Caco-2 (cell line): ENCODE measurements around the gene TCAF1. TPM values are rescaled to one million over a fixed set of nuclear protein-coding genes. Genes with fewer than 3 reads are reported as not detected.

Source experiments
- BruUV-seq: library from RNA; stranded (reverse); fragments of 400-500 nt; replicated peaks from 2 replicates; lab custom pipeline; 2021; lab: Mats Ljungman, UMichigan
- CTCF ChIA-PET: fragments of 300-600 bp; sonication (Branson Sonifier 250); formaldehyde crosslinking; loops from one replicate; lab custom pipeline; 2022; ENCODE audit warnings: antibody characterized with exemption; lab: Charles Lee
- POLR2A ChIA-PET: fragments of 300-600 bp; sonication (Branson Sonifier 250); formaldehyde crosslinking; loops from one replicate; lab custom pipeline; 2022; ENCODE audit warnings: antibody characterized with exemption; lab: Charles Lee
- DNase-seq, 2 experiments: peaks; one replicate each; pipeline versions ENCODE4 v3.0.0 to v3.0.0-alpha.2; 2020 to 2022
- H3K27me3 ChIP-seq: replicated peaks from 2 replicates; pipeline ENCODE4 v1.6.0; 2011; ENCODE audit warnings: low read length; ENCODE audit not compliant: control insufficient read depth, insufficient read depth
- H3K36me3 ChIP-seq: 2 replicates; pipeline ENCODE4 v1.5.1; 2011; ENCODE audit warnings: low read length; ENCODE audit not compliant: control insufficient read depth, insufficient read depth
- H3K4me1 ChIP-seq: fragments of 250-450 bp; sonication (Bioruptor Pico); 2 replicates; pipeline ENCODE4 v1.5.1; 2020; ENCODE audit warnings: mild to moderate bottlenecking
- H3K4me3 ChIP-seq: 2 replicates; pipeline ENCODE4 v1.5.1; 2011; ENCODE audit warnings: low read depth, mild to moderate bottlenecking, control low read depth, low read length
- H3K9me3 ChIP-seq: fragments of 250-450 bp; sonication (Bioruptor Pico); 2 replicates; pipeline ENCODE4 v1.5.1; 2020; ENCODE audit warnings: mild to moderate bottlenecking, moderate library complexity
- H3K27ac Mint-ChIP-seq: one replicate; pipeline ENCODE4 v1.8.0; 2022; ENCODE audit warnings: mixed read lengths; ENCODE audit not compliant: unreplicated experiment
- H3K27me3 Mint-ChIP-seq: one replicate; pipeline ENCODE4 v1.8.0; 2022; ENCODE audit warnings: mixed read lengths; ENCODE audit not compliant: insufficient read depth, unreplicated experiment
- H3K36me3 Mint-ChIP-seq: one replicate; pipeline ENCODE4 v1.8.0; 2022; ENCODE audit warnings: mild to moderate bottlenecking, mixed read lengths; ENCODE audit not compliant: insufficient read depth, unreplicated experiment
- H3K4me1 Mint-ChIP-seq: one replicate; pipeline ENCODE4 v1.8.0; 2022; ENCODE audit warnings: low read depth, mixed read lengths; ENCODE audit not compliant: unreplicated experiment
- H3K4me3 Mint-ChIP-seq: one replicate; pipeline ENCODE4 v1.8.0; 2022; ENCODE audit warnings: mild to moderate bottlenecking, moderate library complexity, mixed read lengths; ENCODE audit not compliant: unreplicated experiment
- H3K9me3 Mint-ChIP-seq: one replicate; pipeline ENCODE4 v1.8.0; 2022; ENCODE audit warnings: mixed read lengths; ENCODE audit not compliant: unreplicated experiment
- CTCF ChIP-seq, 2 experiments: fragments of 200-600 bp in 1 of 2; IDR thresholded peaks; 1 replicate in 1 of 2; 2 replicates in 1 of 2; pipeline versions ENCODE4 v1.5.1 to v1.8.0; 2011 to 2022; ENCODE audit warnings: antibody characterized with exemption in 1 of 2, control low read depth in 1 of 2, inconsistent platforms in 1 of 2, low read depth in 1 of 2, low read length in 1 of 2, mild to moderate bottlenecking in 1 of 2, moderate library complexity in 1 of 2; ENCODE audit not compliant: insufficient read depth in 1 of 2, severe bottlenecking in 1 of 2, unreplicated experiment in 1 of 2
- intact Hi-C: fragments of 100-400 bp; cut with micrococcal nuclease; formaldehyde crosslinking; loops from one replicate; pipeline ENCODE4 v1.10.0; 2022; ENCODE audit not compliant: unreplicated experiment
- total RNA-seq: library from RNA; stranded (reverse); gene quantifications from 2 replicates; pipeline ENCODE4 v1.2.3, GENCODE V29; 2022

The TCAF1 gene
- total RNA-seq, 1 experiment from 2014 or later, result 92.3 TPM

- H3K36me3 ChIP-seq, result no peaks in the 10 kb centered on the region
- H3K36me3 Mint-ChIP-seq, result no peaks in the 10 kb centered on the region
- POLR2A ChIA-PET, result no interaction called here
- peaks cover 15% of the 10 kb centered on the region for H3K4me1 ChIP-seq
- no peaks in the 10 kb centered on the region for H3K27me3 ChIP-seq
- no peak for DNase-seq
- TF ChIP-seq CTCF (IDR thresholded peaks at IDR 0.05; ENCODE audit: insufficient read depth in 1 of 2, low read depth in 1 of 2, low read length in 1 of 2, severe bottlenecking in 1 of 2, unreplicated experiment in 1 of 2), result no peak
- H3K27ac Mint-ChIP-seq, result no peak overlapping the region
- H3K4me3 ChIP-seq, result no peak overlapping the region
- no peaks in the 10 kb centered on the region for H3K27me3 Mint-ChIP-seq
- H3K4me3 Mint-ChIP-seq, result no peak overlapping the region
- intact Hi-C loops, result no loop called here
- peaks cover 11% of the 10 kb centered on the region for H3K9me3 Mint-ChIP-seq
- H3K4me1 Mint-ChIP-seq, result peaks cover 14% of the 10 kb centered on the region
- CTCF ChIA-PET, result interaction anchor here (1.4 kb wide), 1 partner anchor 35 kb away, joined by 3 read pairs; the partner anchor contains the start of gene TCAF1
- no peaks in the 10 kb centered on the region for H3K9me3 ChIP-seq
- no TSS peak for BruUV-seq
Observed at GRCh38 chr7:143936087-143937009, 34.4 kb upstream of the TCAF1 start.

DNA sequence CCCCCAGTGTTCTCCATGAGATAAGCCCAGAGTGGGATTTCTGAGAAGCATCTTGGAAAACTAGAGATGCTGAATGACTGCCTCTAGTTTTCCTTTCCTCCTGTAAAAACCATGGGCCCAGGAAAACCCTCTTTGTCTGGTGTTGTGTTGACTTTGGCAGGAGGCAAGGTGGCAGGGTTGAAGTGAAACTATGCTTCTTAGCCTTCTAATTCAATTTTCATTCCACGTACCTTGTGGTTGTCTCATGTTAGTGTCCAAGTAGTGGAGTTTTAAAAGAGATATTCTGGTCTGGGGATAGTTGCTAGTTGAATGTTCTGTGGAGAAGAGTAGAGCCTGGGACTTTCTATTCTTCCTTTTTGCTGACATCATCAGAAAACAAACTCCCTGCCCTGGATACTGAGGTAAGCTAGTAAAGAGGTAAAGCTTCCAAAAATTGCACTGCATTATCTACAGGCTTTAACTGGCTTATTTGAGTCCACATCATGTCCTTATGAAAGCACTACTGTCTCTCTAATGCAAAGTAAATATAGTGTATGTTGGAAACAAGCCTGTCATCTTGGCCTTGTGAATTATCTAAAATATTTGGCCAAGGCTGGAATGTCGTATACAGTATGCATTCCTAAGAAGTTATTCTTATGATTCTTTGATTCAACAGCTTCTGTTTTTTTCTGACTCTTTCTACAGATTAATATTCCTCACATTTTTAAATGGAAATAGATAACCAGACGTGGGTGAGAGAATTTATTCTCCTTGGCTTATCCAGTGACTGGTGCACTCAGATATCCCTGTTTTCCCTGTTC, 32.8 kb upstream of the TCAF1 start, which contains the start of gene OR2F2:
Gene OR2F2, plus strand, starts transcription at position 708 of the 800 bp plus-strand sequence. Its CDS starts 0 bp downstream, at position 708.
- H3K4me3 Mint-ChIP-seq, result no peak within 1 kb of the TSS
- Histone ChIP-seq H3K36me3 (no peaks in the 10 kb centered on the region), H3K9me3 (no peaks in the 10 kb centered on the region), H3K4me1 (peaks cover 15% of the 10 kb centered on the region), H3K4me3 (no peak within 1 kb of the TSS), H3K27me3 (no peaks in the 10 kb centered on the region)
- H3K27me3 Mint-ChIP-seq, result no peaks in the 10 kb centered on the region
- intact Hi-C loops, result no loop called here
- H3K27ac Mint-ChIP-seq, result peak within 1 kb of the TSS; percentile 30
- TSS peak; percentile 50 for BruUV-seq
- peaks cover 11% of the 10 kb centered on the region for H3K9me3 Mint-ChIP-seq
- TF ChIP-seq CTCF (IDR thresholded peaks at IDR 0.05; ENCODE audit: insufficient read depth in 1 of 2, low read depth in 1 of 2, low read length in 1 of 2, severe bottlenecking in 1 of 2, unreplicated experiment in 1 of 2), result no peak
- ChIA-PET POLR2A (interaction anchor here (1.2 kb wide), 1 partner anchor 33 kb away, joined by 4 read pairs; the partner anchor contains the start of gene TCAF1), CTCF (interaction anchor here (0.6 to 1.4 kb wide), 2 partner anchors 33 to 39 kb away, joined by 3 read pairs; partner anchors contain the start of gene TCAF1)
- H3K36me3 Mint-ChIP-seq, result no peaks in the 10 kb centered on the region
- H3K4me1 Mint-ChIP-seq, result peaks cover 14% of the 10 kb centered on the region
- peak in 1 of 2 experiments; percentile 8 for DNase-seq

DNA sequence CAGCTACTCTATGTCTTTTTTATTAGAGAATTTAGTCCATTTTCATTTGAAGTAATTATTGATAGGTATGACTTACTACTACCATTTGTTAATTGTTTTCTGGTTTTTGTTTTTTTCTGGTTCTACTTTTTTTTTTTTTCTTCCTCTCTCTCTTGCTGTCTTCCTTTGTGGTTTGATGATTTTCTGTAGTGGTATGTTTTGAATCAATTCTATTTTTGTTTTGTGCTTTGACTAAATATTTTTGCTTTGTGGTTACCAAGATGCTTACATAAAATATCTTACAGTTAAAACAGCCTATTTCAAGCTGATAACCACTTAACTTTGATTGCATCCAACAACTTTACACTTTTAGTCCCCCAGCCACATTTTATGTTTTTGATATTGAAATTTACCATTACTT, 29.8 kb upstream of the TCAF1 start:
- no peak for TF ChIP-seq CTCF (IDR thresholded peaks at IDR 0.05; ENCODE audit: insufficient read depth in 1 of 2, low read depth in 1 of 2, low read length in 1 of 2, severe bottlenecking in 1 of 2, unreplicated experiment in 1 of 2)
- Mint-ChIP-seq H3K9me3 (no peaks in the 10 kb centered on the region), H3K4me3 (no peak overlapping the region), H3K36me3 (no peaks in the 10 kb centered on the region), H3K27ac (no peak overlapping the region), H3K4me1 (peaks cover 14% of the 10 kb centered on the region), H3K27me3 (no peaks in the 10 kb centered on the region)
- Histone ChIP-seq H3K36me3 (no peaks in the 10 kb centered on the region), H3K9me3 (no peaks in the 10 kb centered on the region), H3K4me1 (peaks cover 15% of the 10 kb centered on the region), H3K4me3 (no peak overlapping the region), H3K27me3 (no peaks in the 10 kb centered on the region)
- BruUV-seq, result no TSS peak
- POLR2A ChIA-PET, result no interaction called here
- CTCF ChIA-PET, result no interaction called here
- intact Hi-C loops, result no loop called here
- DNase-seq, result no peak
